HG03520 (cell line): ENCODE results near the gene CTNNA3.

Source experiments
- ATAC-seq: cut with Tn5 transposase; IDR thresholded peaks from one replicate; pipeline ENCODE4 v1.9.1; 2021; ENCODE audit warnings: mild to moderate bottlenecking, moderate library complexity; ENCODE audit not compliant: unreplicated experiment

CTNNA3 gene

GRCh38 chr10:65898055-65898454 is 1797.9 kb downstream of the CTNNA3 start:
- no peak for ATAC-seq

GRCh38 chr10:65894961-65895360 is 1801.0 kb downstream of the CTNNA3 start:
- ATAC-seq = no peak

- ATAC-seq = no peak
These were observed 1801.6 kb downstream of the CTNNA3 start for GRCh38 chr10:65894379-65894778.

GRCh38 chr10:65893676-65894075 is 1802.3 kb downstream of the CTNNA3 start:
- no peak for ATAC-seq

GRCh38 chr10:65892284-65892683 is 1803.7 kb downstream of the CTNNA3 start:
- ATAC-seq = no peak

GRCh38 chr10:65891073-65891981 is 1804.7 kb downstream of the CTNNA3 start:
- peak; percentile 88 for ATAC-seq

GRCh38 chr10:65864529-65864928 is 1831.5 kb downstream of the CTNNA3 start:
- ATAC-seq = no peak

GRCh38 chr10:65864036-65864435 is 1832.0 kb downstream of the CTNNA3 start:
- ATAC-seq = no peak
